GM18951 (cell line): Measurements from ENCODE around the gene UBAP1.
"Not testable (repeated sequence)": the region's sequence is repeated elsewhere in the genome, so short reads cannot be mapped to it uniquely, and the experiment has no call there.

ENCODE experiments used
- POLR2A ChIP-seq: IDR thresholded peaks from 4 replicates; pipeline ENCODE4 v1.6.1; 2011; ENCODE audit warnings: mild to moderate bottlenecking; ENCODE audit not compliant: insufficient read length, insufficient read depth; ENCODE audit errors: extremely low read depth
- in situ Hi-C: fragments of 300-500 bp; cut with MboI; formaldehyde crosslinking; loops from one replicate; pipeline ENCODE4 v1.12.0; 2022; ENCODE audit warnings: low sequenced_read_pairs, mixed read lengths, inconsistent platforms; ENCODE audit not compliant: unreplicated experiment

Gene UBAP1

DNA sequence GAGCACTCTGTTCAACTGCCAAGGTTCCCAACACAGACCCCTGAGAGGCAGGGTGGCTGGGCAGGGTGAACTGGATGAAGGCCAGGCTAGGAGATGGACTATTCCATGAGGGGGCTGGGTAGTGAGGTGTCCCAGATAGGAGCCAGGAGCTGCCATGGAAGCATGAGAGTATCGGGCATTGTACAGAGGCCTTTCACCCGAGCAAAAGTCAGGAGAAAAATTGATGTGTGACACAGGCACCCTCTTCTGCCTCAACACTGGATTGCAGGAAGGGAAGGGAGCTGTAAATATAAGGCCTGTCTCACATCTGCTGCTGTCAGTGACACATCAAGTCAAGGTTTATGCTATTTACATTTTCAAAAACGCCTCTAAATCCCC, 74.6 kb downstream of the UBAP1 start:
- TF ChIP-seq POLR2A = no peak
- in situ Hi-C loops = no loop called here

DNA sequence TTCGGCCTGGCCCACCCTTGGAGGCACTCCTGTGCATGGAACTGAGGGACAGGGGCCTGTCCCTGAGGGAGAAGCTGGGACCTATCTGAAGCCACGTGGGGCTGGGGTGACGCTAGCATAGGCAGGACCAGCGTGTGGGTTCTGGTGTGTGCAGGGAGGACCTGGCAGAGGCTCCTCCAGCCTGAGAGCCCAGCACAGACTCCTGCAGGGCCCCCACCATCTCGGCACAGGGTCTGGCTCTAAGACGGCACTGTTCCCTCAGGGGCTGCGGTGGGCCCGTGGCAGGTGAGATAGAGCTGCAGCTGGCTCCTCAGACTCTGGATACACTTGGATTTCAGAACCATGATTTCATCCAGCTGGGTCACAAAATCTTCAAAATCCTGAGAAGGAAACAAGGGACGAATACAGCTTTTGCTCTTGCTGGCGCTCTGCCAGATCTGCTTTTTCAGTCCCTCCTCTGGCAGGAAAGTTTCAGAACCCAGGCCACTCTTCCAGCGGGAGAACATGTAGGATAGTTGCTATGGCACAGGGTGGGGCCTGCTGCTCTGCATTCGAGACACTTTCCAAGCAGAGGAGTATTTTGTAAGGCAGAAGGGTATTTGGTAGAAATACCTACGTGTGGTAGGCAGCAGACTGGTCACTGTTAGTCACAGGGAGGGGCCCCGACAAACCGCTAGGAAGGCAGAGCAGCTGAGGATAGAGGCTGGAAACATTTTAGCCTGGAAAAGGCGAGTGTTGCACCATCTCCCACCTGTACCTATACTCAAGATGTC, 75.5 kb downstream of the UBAP1 start:
- TF ChIP-seq POLR2A = no peak
- in situ Hi-C loops = no loop called here

- in situ Hi-C loops = no loop called here
- no peak for TF ChIP-seq POLR2A
Measured at GRCh38 chr9:34254966-34255825, 76.4 kb downstream of the UBAP1 start.

DNA sequence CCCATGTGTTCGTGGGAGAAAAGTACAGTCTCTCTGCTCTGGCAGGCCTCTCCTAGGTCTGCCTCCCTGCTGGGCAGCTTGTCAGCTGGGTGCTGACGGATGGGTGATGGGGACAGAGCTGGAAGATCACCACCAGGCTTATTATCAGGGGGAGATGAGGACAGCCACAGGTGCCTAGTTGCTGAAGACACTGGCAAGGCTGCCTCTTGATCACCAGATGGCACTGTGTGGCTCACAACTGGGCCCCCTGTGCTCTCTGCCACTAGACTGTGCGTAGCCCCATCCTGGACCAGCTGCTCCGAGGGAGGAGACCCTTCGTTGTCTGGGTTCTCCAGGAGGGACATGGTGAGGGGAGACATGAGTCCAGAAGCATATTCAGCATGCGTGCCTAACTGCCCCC, 77.3 kb downstream of the UBAP1 start:
- in situ Hi-C loops = no loop called here

GRCh38 chr9:34256987-34257585, 78.2 kb downstream of the UBAP1 start:
- in situ Hi-C loops = no loop called here
- no peak for TF ChIP-seq POLR2A

More for the DNA sequence above, 77.3 kb downstream of the UBAP1 start:
- TF ChIP-seq POLR2A = no peak

GRCh38 chr9:34259315-34259714, 80.5 kb downstream of the UBAP1 start:
- in situ Hi-C loops = no loop called here
- no peak for TF ChIP-seq POLR2A

DNA sequence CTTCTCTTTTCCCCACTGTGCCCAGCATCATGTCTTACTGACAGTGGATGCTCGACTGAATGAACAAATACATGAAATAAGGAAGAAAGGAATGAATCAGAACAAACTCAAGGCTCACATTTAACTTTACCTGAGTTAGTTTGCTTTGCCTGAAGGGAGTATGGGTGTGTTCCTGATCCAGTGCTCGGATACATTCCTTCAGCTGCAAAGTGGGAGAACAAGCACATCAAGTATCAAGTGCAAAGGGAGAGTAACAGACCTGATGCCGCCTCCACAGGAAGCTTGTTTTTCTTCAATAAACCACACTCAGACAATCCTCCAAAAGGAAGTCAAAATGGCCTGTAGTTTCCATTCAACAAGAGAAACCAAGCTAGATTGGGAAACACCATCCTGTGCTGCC, 84.1 kb downstream of the UBAP1 start:
- in situ Hi-C loops = no loop called here
- TF ChIP-seq POLR2A = no peak

- in situ Hi-C loops = no loop called here
- TF ChIP-seq POLR2A = no peak
Measured at GRCh38 chr9:34267660-34268059, 88.8 kb downstream of the UBAP1 start.

- no peak for TF ChIP-seq POLR2A
- in situ Hi-C loops = no loop called here
Measured at GRCh38 chr9:34271265-34272006, 92.6 kb downstream of the UBAP1 start.

DNA sequence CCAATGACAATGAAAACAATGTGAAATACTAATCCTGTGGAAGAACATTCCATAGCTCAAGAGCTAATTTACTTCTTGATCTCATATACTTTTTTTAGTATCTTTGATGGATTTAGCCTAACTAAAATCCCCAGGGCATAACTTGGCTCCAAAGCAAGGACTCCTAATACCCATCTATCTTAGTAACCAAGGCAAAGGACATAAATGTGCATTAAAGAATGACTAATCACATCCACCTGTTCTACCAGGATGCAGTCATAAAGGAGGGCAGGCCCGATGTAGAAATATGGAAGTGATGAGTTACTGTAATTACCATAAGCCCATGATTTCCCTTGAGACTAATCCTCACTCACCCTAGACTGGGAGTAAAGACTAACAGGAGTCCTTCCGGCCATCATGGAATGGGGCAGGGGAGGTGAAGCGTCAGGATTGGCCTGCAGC, 93.3 kb downstream of the UBAP1 start:
- in situ Hi-C loops = no loop called here

GRCh38 chr9:34273588-34273987, 94.7 kb downstream of the UBAP1 start:
- in situ Hi-C loops = not testable (repeated sequence)

More for the DNA sequence above, 93.3 kb downstream of the UBAP1 start:
- TF ChIP-seq POLR2A = no peak

DNA sequence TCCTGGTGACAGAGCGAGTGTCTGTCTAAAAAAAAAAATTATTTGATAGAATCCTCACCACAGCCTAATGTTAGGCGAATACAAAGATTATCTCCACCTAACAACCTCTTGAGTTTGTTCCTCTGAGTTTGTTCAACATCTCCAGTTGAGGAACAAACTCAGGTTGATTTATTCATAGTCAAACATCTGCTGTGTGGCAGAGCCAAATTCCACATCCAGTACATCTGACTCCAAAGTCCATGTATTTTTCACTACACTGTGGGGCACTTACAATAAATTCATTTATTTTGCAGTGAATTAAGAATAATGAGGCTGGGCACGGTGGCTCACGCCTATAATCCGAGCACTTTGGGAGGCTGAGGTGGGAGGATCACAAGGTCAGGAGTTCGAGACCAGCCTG, 97.0 kb downstream of the UBAP1 start:
- TF ChIP-seq POLR2A = no peak
- in situ Hi-C loops = no loop called here

DNA sequence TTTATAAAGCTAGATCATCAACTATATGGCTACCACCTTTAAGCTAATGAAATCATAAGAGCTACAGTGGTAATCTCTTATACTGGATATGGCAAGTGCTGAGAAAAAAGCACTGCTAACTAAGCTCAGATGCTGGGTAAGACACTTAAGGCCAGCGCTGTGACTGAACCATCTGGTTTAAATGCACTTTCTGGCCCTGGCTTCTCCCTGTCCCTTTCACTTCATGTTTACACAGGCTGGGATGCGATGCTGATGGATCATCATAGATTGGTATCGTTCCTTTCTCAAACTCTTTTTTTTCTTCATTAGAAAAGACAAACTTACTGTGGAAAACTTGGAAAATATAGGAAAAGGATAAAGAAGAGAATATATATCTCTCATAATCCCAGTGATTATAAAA, 97.9 kb downstream of the UBAP1 start:
- TF ChIP-seq POLR2A = no peak
- in situ Hi-C loops = no loop called here
